ENCODE data around the gene ELP1. TPM values are rescaled to one million over a fixed set of nuclear protein-coding genes. Genes with fewer than 3 reads are reported as not detected.
"Not testable (repeated sequence)": the region's sequence is repeated elsewhere in the genome, so short reads cannot be mapped to it uniquely, and the experiment has no call there.

ELP1 gene
- total RNA-seq, 2 donors from 2014 or later: 19.1 to 27.0 TPM

- intact Hi-C loops (cut with DNase I): loop anchor here in 1 of 2 donors (10.0 kb wide), 1 partner anchor 430 kb away; the partner anchor contains the start of gene EPB41L4B
- no peak for DNase-seq
- ATAC-seq: no peak
These were observed 39.5 kb downstream of the ELP1 start for GRCh38 chr9:108894225-108894997.

GRCh38 chr9:108889649-108890067, 44.3 kb downstream of the ELP1 start:
- DNase-seq (no peak), ATAC-seq (peak; percentile 62 to 64)
- intact Hi-C loops (cut with DNase I): loop anchor here in 1 of 2 donors (10.0 kb wide), 1 partner anchor 435 kb away; the partner anchor contains the start of gene EPB41L4B

GRCh38 chr9:108886594-108887271, 47.2 kb downstream of the ELP1 start:
- not testable (repeated sequence) for ATAC-seq, DNase-seq

GRCh38 chr9:108885643-108886348, 48.1 kb downstream of the ELP1 start:
- intact Hi-C loops (cut with DNase I): no loop called here
- DNase-seq (no peak), ATAC-seq (peak; percentile 30 to 89)

More at GRCh38 chr9:108886594-108887271, 47.2 kb downstream of the ELP1 start:
- intact Hi-C loops (cut with DNase I): not testable (repeated sequence)

GRCh38 chr9:108884701-108885100, 49.2 kb downstream of the ELP1 start:
- intact Hi-C loops (cut with DNase I): no loop called here

GRCh38 chr9:108883085-108883484, 50.8 kb downstream of the ELP1 start:
- intact Hi-C loops (cut with DNase I): no loop called here
- ATAC-seq (no peak), DNase-seq (no peak)

More at GRCh38 chr9:108884701-108885100, 49.2 kb downstream of the ELP1 start:
- ATAC-seq (no peak), DNase-seq (no peak)

GRCh38 chr9:108882052-108882888, 51.7 kb downstream of the ELP1 start:
- intact Hi-C loops (cut with DNase I): no loop called here
- DNase-seq: no peak
- no peak for ATAC-seq

GRCh38 chr9:108880738-108881316, 53.1 kb downstream of the ELP1 start:
- ATAC-seq: no peak
- DNase-seq: no peak
- intact Hi-C loops (cut with DNase I): no loop called here

- no peak for DNase-seq
- intact Hi-C loops (cut with DNase I): no loop called here
These were observed 56.4 kb downstream of the ELP1 start for GRCh38 chr9:108877524-108877923.

GRCh38 chr9:108876425-108876824, 57.5 kb downstream of the ELP1 start:
- ATAC-seq (no peak), DNase-seq (no peak)
- intact Hi-C loops (cut with DNase I): no loop called here

More at GRCh38 chr9:108877524-108877923, 56.4 kb downstream of the ELP1 start:
- no peak for ATAC-seq

- ATAC-seq (no peak), DNase-seq (no peak)
- intact Hi-C loops (cut with DNase I): no loop called here
These were observed 59.7 kb downstream of the ELP1 start for GRCh38 chr9:108874058-108874788.

- DNase-seq (no peak), ATAC-seq (peak in 1 of 2 donors; percentile 57)
- intact Hi-C loops (cut with DNase I): no loop called here
These were observed 64.7 kb downstream of the ELP1 start for GRCh38 chr9:108869092-108869725.

GRCh38 chr9:108867829-108868228, 66.1 kb downstream of the ELP1 start:
- ATAC-seq (no peak), DNase-seq (no peak)
- intact Hi-C loops (cut with DNase I): no loop called here

GRCh38 chr9:108867116-108867515, 66.8 kb downstream of the ELP1 start:
- ATAC-seq: no peak
- DNase-seq: no peak
- intact Hi-C loops (cut with DNase I): no loop called here

- no peak for ATAC-seq
These were observed 67.9 kb downstream of the ELP1 start for GRCh38 chr9:108866001-108866420.

GRCh38 chr9:108865037-108865436, 68.9 kb downstream of the ELP1 start:
- ATAC-seq (peak in 1 of 2 donors; percentile 55), DNase-seq (no peak)
- intact Hi-C loops (cut with DNase I): no loop called here

More at GRCh38 chr9:108866001-108866420, 67.9 kb downstream of the ELP1 start:
- DNase-seq: no peak
- intact Hi-C loops (cut with DNase I): no loop called here

- ATAC-seq (no peak), DNase-seq (no peak)
- intact Hi-C loops (cut with DNase I): no loop called here
These were observed 69.5 kb downstream of the ELP1 start for GRCh38 chr9:108864446-108864845.

Data from left cardiac atrium (tissue), 4 donors.